ENCODE results near the gene GHRHR. TPM values are rescaled to one million over a fixed set of nuclear protein-coding genes. Genes with fewer than 3 reads are reported as not detected.

The GHRHR gene
- total RNA-seq, 4 donors from 2014 or later, result not detected

DNA sequence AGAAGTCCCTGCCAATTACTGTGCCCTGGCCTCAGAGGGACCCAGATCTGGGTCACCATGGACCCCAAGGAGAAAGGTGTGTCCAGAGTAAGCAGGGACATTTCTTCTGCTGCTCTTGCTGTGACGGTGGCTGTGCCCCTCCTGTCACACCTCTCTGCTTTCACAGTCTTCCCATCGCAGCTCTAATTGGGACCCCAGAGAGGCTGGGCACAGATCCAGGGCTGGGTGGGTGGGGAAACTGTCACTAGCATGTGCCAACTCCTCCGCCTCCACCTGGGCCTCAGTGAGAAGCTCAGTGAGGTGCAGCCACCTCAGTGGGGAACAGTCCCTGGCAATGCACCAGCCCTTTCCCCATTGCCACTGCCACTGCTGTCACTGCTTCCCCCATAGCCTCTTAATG is 51.1 kb downstream of the GHRHR start:
- H3K27me3 ChIP-seq, result no peaks in the 10 kb centered on the region
- no peak overlapping the region for H3K27ac ChIP-seq
- TF ChIP-seq POLR2A (IDR thresholded peaks at IDR 0.05), result no peak
- no peak for TF ChIP-seq CTCF (IDR thresholded peaks at IDR 0.05)
- no peak for TF ChIP-seq EP300 (IDR thresholded peaks at IDR 0.05)
- H3K9me3 ChIP-seq, result peaks cover 0 to 11% (median 0%) of the 10 kb centered on the region in 4 donors
- DNase-seq (ENCODE audit: low spot score in 2 of 2), result no peak
- H3K4me1 ChIP-seq, result no peaks in the 10 kb centered on the region
- H3K36me3 ChIP-seq, result no peaks in the 10 kb centered on the region
- no peak overlapping the region for H3K4me3 ChIP-seq
- WGBS, 2 donors, result 59 to 82% methylated on average over 3 of the region's 3 CpGs

DNA sequence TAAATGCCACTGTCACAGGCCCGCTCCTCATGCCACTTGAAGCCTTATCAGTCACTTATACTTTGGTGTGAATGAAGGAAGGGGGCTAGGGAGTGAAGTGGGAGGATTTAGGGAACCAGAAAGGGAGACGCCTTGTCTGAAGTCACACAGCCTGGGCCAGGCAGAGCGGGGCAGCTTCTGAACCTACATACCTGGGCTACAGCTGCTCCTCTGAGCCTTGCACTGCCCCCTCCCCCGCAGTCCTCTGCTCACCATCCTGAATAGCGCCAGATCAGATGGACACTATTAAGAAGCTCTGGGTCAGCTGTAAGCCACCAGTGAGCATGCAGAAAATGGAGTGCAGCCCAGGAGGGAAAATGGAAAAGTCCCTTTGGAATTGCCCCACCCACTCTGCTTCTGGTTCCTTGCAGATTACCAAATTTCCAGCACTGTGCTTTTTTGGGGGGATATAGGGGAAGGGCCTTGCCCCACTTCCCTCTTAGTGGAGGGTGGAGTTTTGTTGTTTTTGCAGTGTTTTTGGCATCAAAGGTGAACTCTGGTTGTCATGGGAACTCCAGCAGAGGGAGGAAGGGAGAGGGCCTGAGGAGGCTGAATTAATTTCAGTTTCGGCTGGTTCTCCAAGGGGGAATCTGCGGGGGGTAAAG is 53.4 kb downstream of the GHRHR start:
- no peak overlapping the region for H3K27ac ChIP-seq
- H3K9me3 ChIP-seq, result no peaks in the 10 kb centered on the region
- no peak overlapping the region for H3K4me3 ChIP-seq
- WGBS, 2 donors, result 74 to 78% methylated on average over 7 of the region's 7 CpGs
- TF ChIP-seq EP300 (IDR thresholded peaks at IDR 0.05), result no peak
- no peak for TF ChIP-seq CTCF (IDR thresholded peaks at IDR 0.05)
- TF ChIP-seq POLR2A (IDR thresholded peaks at IDR 0.05), result no peak
- no peak for DNase-seq (ENCODE audit: low spot score in 2 of 2)
- H3K4me1 ChIP-seq, result no peaks in the 10 kb centered on the region
- H3K27me3 ChIP-seq, result no peaks in the 10 kb centered on the region
- H3K36me3 ChIP-seq, result no peaks in the 10 kb centered on the region

GRCh38 chr7:31017721-31018120 is 54.0 kb downstream of the GHRHR start:
- Histone ChIP-seq H3K36me3 (no peaks in the 10 kb centered on the region), H3K4me3 (no peak overlapping the region), H3K27ac (no peak overlapping the region), H3K4me1 (no peaks in the 10 kb centered on the region), H3K27me3 (no peaks in the 10 kb centered on the region), H3K9me3 (no peaks in the 10 kb centered on the region)
- no peak for DNase-seq (ENCODE audit: low spot score in 2 of 2)
- no peak for TF ChIP-seq POLR2A (IDR thresholded peaks at IDR 0.05)
- TF ChIP-seq EP300 (IDR thresholded peaks at IDR 0.05), result no peak
- no peak for TF ChIP-seq CTCF (IDR thresholded peaks at IDR 0.05)
- WGBS, 2 donors, result 89 to 92% methylated on average over 5 of the region's 5 CpGs

DNA sequence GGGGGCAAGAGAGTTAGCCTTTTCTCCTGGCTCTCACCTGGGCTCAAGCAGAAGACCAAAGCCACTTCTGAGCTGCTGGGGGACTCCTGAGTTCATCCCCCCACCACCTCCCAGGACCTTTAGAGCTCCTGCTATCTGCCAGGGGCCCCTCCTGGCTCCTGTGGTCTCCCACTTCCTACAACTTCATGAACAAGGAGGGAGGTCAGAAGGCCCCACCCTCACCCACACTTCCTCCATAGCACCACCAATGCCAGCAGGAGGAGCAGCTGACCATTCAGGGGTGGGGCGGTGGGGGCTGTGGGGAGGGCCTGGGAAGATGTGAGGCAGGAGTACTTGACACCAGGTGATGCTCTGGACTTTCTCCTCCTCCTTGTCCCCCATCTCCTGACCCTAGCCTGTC is 55.8 kb downstream of the GHRHR start:
- no peaks in the 10 kb centered on the region for H3K4me1 ChIP-seq
- no peaks in the 10 kb centered on the region for H3K9me3 ChIP-seq
- WGBS, 2 donors, result 80 to 92% methylated on average over 1 of the region's 1 CpG
- H3K4me3 ChIP-seq, result no peak overlapping the region
- no peaks in the 10 kb centered on the region for H3K36me3 ChIP-seq
- no peak for TF ChIP-seq CTCF (IDR thresholded peaks at IDR 0.05)
- TF ChIP-seq EP300 (IDR thresholded peaks at IDR 0.05), result no peak
- no peak for TF ChIP-seq POLR2A (IDR thresholded peaks at IDR 0.05)
- H3K27ac ChIP-seq, result no peak overlapping the region
- H3K27me3 ChIP-seq, result no peaks in the 10 kb centered on the region
- DNase-seq (ENCODE audit: low spot score in 2 of 2), result no peak

GRCh38 chr7:31020161-31020560 is 56.4 kb downstream of the GHRHR start:
- TF ChIP-seq POLR2A (IDR thresholded peaks at IDR 0.05) (no peak), CTCF (IDR thresholded peaks at IDR 0.05) (no peak), EP300 (IDR thresholded peaks at IDR 0.05) (no peak)
- WGBS, 2 donors, result 78 to 92% methylated on average over 3 of the region's 3 CpGs
- no peaks in the 10 kb centered on the region for H3K36me3 ChIP-seq
- no peak overlapping the region for H3K4me3 ChIP-seq
- H3K4me1 ChIP-seq, result no peaks in the 10 kb centered on the region
- no peak for DNase-seq (ENCODE audit: low spot score in 2 of 2)
- no peaks in the 10 kb centered on the region for H3K9me3 ChIP-seq
- no peaks in the 10 kb centered on the region for H3K27me3 ChIP-seq
- no peak overlapping the region for H3K27ac ChIP-seq
